Neural progenitor cell (in vitro differentiated cells): ENCODE results near the gene OR2A42.
"Not testable (repeated sequence)": the region's sequence is repeated elsewhere in the genome, so short reads cannot be mapped to it uniquely, and the experiment has no call there.

Experiments used
- CTCF ChIP-seq: fragments of 200-600 bp; sonication (generic); IDR thresholded peaks from 2 replicates; pipeline ENCODE4 v1.5.1; 2017; ENCODE audit warnings: antibody characterized with exemption, mild to moderate bottlenecking
- EZH2 ChIP-seq: fragments of 200-600 bp; sonication (generic); IDR thresholded peaks from 2 replicates; pipeline ENCODE4 v1.6.1; 2017; ENCODE audit warnings: antibody characterized with exemption, mild to moderate bottlenecking, moderate library complexity
- EZH2phosphoT487 ChIP-seq: fragments of 200-600 bp; sonication (generic); IDR thresholded peaks from 2 replicates; pipeline ENCODE4 v1.6.1; 2017; ENCODE audit warnings: antibody characterized with exemption

GRCh38 chr7:144280010-144280409 is 40.6 kb upstream of the OR2A42 start:
- TF ChIP-seq EZH2, CTCF, EZH2phosphoT487: not testable (repeated sequence)
